HEK293 (cell line): ENCODE results near the gene ERBB4.

ENCODE experiments used
- KLF10 ChIP-seq: fragments of 450-650 bp; IDR thresholded peaks from 2 replicates; pipeline ENCODE4 v1.5.1; 2018; ENCODE audit warnings: missing biosample characterization, mild to moderate bottlenecking, missing genetic modification characterization
- MYNN ChIP-seq: fragments of 450-650 bp; formaldehyde crosslinking; IDR thresholded peaks from 2 replicates; pipeline ENCODE4 v1.5.1; 2016; ENCODE audit warnings: missing biosample characterization, missing genetic modification characterization, borderline replicate concordance
- PRDM10 ChIP-seq: fragments of 450-650 bp; formaldehyde crosslinking; IDR thresholded peaks from 2 replicates; pipeline ENCODE4 v1.5.1; 2016; ENCODE audit warnings: missing biosample characterization, missing genetic modification characterization
- ZNF473 ChIP-seq: fragments of 450-650 bp; formaldehyde crosslinking; IDR thresholded peaks from 2 replicates; pipeline ENCODE4 v1.5.1; 2017; ENCODE audit warnings: missing biosample characterization, missing genetic modification characterization
- ZNF621 ChIP-seq: fragments of 450-650 bp; formaldehyde crosslinking; IDR thresholded peaks from 2 replicates; pipeline ENCODE4 v1.5.1; 2017; ENCODE audit warnings: missing biosample characterization, missing genetic modification characterization
- TF ChIP-seq, protein P1 (sequence below): fragments of 450-650 bp; IDR thresholded peaks from 2 replicates; pipeline ENCODE4 v1.5.1; 2018; ENCODE audit warnings: missing biosample characterization, missing genetic modification characterization
- TF ChIP-seq, protein P2 (sequence below): fragments of 450-650 bp; formaldehyde crosslinking; IDR thresholded peaks from 2 replicates; pipeline ENCODE4 v1.5.1; 2016; ENCODE audit warnings: missing biosample characterization, missing genetic modification characterization

- TF ChIP-seq, protein P1, sequence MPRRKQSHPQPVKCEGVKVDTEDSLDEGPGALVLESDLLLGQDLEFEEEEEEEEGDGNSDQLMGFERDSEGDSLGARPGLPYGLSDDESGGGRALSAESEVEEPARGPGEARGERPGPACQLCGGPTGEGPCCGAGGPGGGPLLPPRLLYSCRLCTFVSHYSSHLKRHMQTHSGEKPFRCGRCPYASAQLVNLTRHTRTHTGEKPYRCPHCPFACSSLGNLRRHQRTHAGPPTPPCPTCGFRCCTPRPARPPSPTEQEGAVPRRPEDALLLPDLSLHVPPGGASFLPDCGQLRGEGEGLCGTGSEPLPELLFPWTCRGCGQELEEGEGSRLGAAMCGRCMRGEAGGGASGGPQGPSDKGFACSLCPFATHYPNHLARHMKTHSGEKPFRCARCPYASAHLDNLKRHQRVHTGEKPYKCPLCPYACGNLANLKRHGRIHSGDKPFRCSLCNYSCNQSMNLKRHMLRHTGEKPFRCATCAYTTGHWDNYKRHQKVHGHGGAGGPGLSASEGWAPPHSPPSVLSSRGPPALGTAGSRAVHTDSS (tag by site-specific recombination), result no peak
- TF ChIP-seq KLF10 (no peak), ZNF621 (tag by site-specific recombination) (no peak), MYNN (no peak), ZNF473 (tag by site-specific recombination) (no peak), PRDM10 (tag by site-specific recombination) (no peak)
- TF ChIP-seq, protein P2, sequence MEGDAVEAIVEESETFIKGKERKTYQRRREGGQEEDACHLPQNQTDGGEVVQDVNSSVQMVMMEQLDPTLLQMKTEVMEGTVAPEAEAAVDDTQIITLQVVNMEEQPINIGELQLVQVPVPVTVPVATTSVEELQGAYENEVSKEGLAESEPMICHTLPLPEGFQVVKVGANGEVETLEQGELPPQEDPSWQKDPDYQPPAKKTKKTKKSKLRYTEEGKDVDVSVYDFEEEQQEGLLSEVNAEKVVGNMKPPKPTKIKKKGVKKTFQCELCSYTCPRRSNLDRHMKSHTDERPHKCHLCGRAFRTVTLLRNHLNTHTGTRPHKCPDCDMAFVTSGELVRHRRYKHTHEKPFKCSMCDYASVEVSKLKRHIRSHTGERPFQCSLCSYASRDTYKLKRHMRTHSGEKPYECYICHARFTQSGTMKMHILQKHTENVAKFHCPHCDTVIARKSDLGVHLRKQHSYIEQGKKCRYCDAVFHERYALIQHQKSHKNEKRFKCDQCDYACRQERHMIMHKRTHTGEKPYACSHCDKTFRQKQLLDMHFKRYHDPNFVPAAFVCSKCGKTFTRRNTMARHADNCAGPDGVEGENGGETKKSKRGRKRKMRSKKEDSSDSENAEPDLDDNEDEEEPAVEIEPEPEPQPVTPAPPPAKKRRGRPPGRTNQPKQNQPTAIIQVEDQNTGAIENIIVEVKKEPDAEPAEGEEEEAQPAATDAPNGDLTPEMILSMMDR (tag by site-specific recombination), result no peak
Measured at GRCh38 chr2:212554233-212554632, 15.6 kb upstream of the ERBB4 start.
